ENCODE data around the gene GPHN. TPM values are rescaled to one million over a fixed set of nuclear protein-coding genes. Genes with fewer than 3 reads are reported as not detected.

The GPHN gene
- total and polyA plus RNA-seq, 4 donors, result 9.1 to 57.6 (median 33.9) TPM

- Histone ChIP-seq H3K27ac (ENCODE audit: low read depth in 1 of 2, low read length in 1 of 2) (no peak overlapping the region), H3K27me3 (ENCODE audit: control insufficient read depth in 3 of 3, insufficient read depth in 3 of 3, low read length in 2 of 3) (no peaks in the 10 kb centered on the region), H3K4me1 (ENCODE audit: control insufficient read depth in 5 of 5, insufficient read depth in 5 of 5, low read length in 5 of 5) (no peaks in the 10 kb centered on the region), H3K4me3 (no peak overlapping the region), H3K36me3 (ENCODE audit: control insufficient read depth in 4 of 4, insufficient read depth in 4 of 4, low read length in 4 of 4) (peaks cover 0 to 5% (median under 1%) of the 10 kb centered on the region in 4 donors), H3K9ac (ENCODE audit: insufficient read depth in 1 of 2, low read length in 2 of 2) (no peak overlapping the region), H3K9me3 (ENCODE audit: control insufficient read depth in 4 of 4, insufficient read depth in 3 of 4, low read length in 3 of 4) (peaks cover 0 to 10% (median 2%) of the 10 kb centered on the region in 4 donors)
- DNase-seq (no peak), ATAC-seq (ENCODE audit: insufficient read depth, low FRiP score) (no peak)
- 84 to 96% methylated on average over 1 of the region's 1 CpG for WGBS, 2 donors
- TF ChIP-seq, protein P1, sequence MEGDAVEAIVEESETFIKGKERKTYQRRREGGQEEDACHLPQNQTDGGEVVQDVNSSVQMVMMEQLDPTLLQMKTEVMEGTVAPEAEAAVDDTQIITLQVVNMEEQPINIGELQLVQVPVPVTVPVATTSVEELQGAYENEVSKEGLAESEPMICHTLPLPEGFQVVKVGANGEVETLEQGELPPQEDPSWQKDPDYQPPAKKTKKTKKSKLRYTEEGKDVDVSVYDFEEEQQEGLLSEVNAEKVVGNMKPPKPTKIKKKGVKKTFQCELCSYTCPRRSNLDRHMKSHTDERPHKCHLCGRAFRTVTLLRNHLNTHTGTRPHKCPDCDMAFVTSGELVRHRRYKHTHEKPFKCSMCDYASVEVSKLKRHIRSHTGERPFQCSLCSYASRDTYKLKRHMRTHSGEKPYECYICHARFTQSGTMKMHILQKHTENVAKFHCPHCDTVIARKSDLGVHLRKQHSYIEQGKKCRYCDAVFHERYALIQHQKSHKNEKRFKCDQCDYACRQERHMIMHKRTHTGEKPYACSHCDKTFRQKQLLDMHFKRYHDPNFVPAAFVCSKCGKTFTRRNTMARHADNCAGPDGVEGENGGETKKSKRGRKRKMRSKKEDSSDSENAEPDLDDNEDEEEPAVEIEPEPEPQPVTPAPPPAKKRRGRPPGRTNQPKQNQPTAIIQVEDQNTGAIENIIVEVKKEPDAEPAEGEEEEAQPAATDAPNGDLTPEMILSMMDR (IDR thresholded peaks at IDR 0.05; ENCODE audit: control extremely low read depth, extremely low read depth), result no peak
Measured at GRCh38 chr14:67108230-67108629, 600.3 kb downstream of the GPHN start.

DNA sequence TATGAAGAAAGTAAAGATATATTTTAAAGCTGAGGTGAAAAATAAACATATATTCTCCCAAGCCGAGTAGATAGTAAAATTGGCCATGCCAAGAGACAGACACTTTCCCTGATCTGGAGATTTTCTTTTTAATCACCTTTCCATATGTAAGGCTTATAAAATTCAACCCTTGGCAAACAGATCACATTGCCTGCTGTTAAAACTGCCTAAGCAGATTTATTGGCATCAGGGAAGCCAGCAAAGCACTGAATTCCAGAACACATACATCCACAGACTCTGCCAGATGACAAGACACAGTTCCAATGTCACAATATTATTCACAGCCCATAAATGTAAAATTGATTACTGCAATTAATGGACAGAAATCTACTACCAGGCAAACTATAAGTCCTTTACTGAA is 603.1 kb downstream of the GPHN start:
- 84 to 91% methylated on average over 1 of the region's 1 CpG for WGBS, 2 donors
- ATAC-seq (ENCODE audit: insufficient read depth, low FRiP score) (no peak), DNase-seq (no peak)
- Histone ChIP-seq H3K36me3 (ENCODE audit: control insufficient read depth in 4 of 4, insufficient read depth in 4 of 4, low read length in 4 of 4) (peaks cover 0 to 5% (median under 1%) of the 10 kb centered on the region in 4 donors), H3K9ac (ENCODE audit: insufficient read depth in 1 of 2, low read length in 2 of 2) (no peak overlapping the region), H3K27me3 (ENCODE audit: control insufficient read depth in 3 of 3, insufficient read depth in 3 of 3, low read length in 2 of 3) (no peaks in the 10 kb centered on the region), H3K27ac (ENCODE audit: low read depth in 1 of 2, low read length in 1 of 2) (no peak overlapping the region), H3K4me3 (no peak overlapping the region), H3K4me1 (ENCODE audit: control insufficient read depth in 5 of 5, insufficient read depth in 5 of 5, low read length in 5 of 5) (no peaks in the 10 kb centered on the region), H3K9me3 (ENCODE audit: control insufficient read depth in 4 of 4, insufficient read depth in 3 of 4, low read length in 3 of 4) (peaks cover 0 to 1% (median 0%) of the 10 kb centered on the region in 4 donors)
- TF ChIP-seq, protein P1 (IDR thresholded peaks at IDR 0.05; ENCODE audit: control extremely low read depth, extremely low read depth), result no peak

DNA sequence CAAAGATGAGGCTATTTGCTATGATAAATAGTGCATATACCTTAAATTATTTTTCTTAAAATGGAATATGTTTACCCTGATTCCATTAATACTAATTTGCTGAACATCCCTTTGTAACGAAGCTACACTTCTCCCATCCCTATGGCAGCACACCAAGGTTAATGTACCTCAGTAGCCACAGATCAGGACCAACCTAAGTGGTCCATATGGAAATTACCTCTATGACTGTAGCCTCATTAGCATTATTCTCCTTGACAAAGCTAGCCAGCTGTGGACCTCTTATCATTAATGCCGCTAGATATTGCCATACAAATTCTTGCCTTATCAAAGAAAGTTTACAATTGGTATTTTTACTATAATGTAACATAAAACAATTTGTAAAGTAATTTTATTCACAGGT is 604.4 kb downstream of the GPHN start:
- ATAC-seq (ENCODE audit: insufficient read depth, low FRiP score) (no peak), DNase-seq (no peak)
- Histone ChIP-seq H3K9ac (ENCODE audit: insufficient read depth in 1 of 2, low read length in 2 of 2) (no peak overlapping the region), H3K36me3 (ENCODE audit: control insufficient read depth in 4 of 4, insufficient read depth in 4 of 4, low read length in 4 of 4) (peaks cover 0 to 5% (median under 1%) of the 10 kb centered on the region in 4 donors), H3K27me3 (ENCODE audit: control insufficient read depth in 3 of 3, insufficient read depth in 3 of 3, low read length in 2 of 3) (no peaks in the 10 kb centered on the region), H3K4me3 (no peak overlapping the region), H3K4me1 (ENCODE audit: control insufficient read depth in 5 of 5, insufficient read depth in 5 of 5, low read length in 5 of 5) (no peaks in the 10 kb centered on the region), H3K9me3 (ENCODE audit: control insufficient read depth in 4 of 4, insufficient read depth in 3 of 4, low read length in 3 of 4) (no peaks in the 10 kb centered on the region), H3K27ac (ENCODE audit: low read depth in 1 of 2, low read length in 1 of 2) (no peak overlapping the region)
- 97 to 98% methylated on average over 2 of the region's 2 CpGs for WGBS, 2 donors
- TF ChIP-seq, protein P1 (IDR thresholded peaks at IDR 0.05; ENCODE audit: control extremely low read depth, extremely low read depth), result no peak

GRCh38 chr14:67127174-67127573 is 619.2 kb downstream of the GPHN start:
- ATAC-seq (ENCODE audit: insufficient read depth, low FRiP score) (no peak), DNase-seq (no peak)
- TF ChIP-seq, protein P1 (IDR thresholded peaks at IDR 0.05; ENCODE audit: control extremely low read depth, extremely low read depth), result no peak
- H3K27me3 ChIP-seq (ENCODE audit: control insufficient read depth in 3 of 3, insufficient read depth in 3 of 3, low read length in 2 of 3), result no peaks in the 10 kb centered on the region
- WGBS, 2 donors, result 86 to 92% methylated on average over 3 of the region's 3 CpGs
- H3K27ac ChIP-seq (ENCODE audit: low read depth in 1 of 2, low read length in 1 of 2), result no peak overlapping the region
- no peak overlapping the region for H3K4me3 ChIP-seq
- H3K9ac ChIP-seq (ENCODE audit: insufficient read depth in 1 of 2, low read length in 2 of 2), result no peak overlapping the region
- H3K9me3 ChIP-seq (ENCODE audit: control insufficient read depth in 4 of 4, insufficient read depth in 3 of 4, low read length in 3 of 4), result no peaks in the 10 kb centered on the region
- peaks cover 0 to 9% (median 6%) of the 10 kb centered on the region in 4 donors for H3K36me3 ChIP-seq (ENCODE audit: control insufficient read depth in 4 of 4, insufficient read depth in 4 of 4, low read length in 4 of 4)
- no peaks in the 10 kb centered on the region for H3K4me1 ChIP-seq (ENCODE audit: control insufficient read depth in 5 of 5, insufficient read depth in 5 of 5, low read length in 5 of 5)

All from lung (tissue), 12 donors.